Measurements from ENCODE around the gene MYL7.

GRCh38 chr7:44104860-44105771 is 36.0 kb downstream of the MYL7 start:
- TF ChIP-seq PHB2 (IDR thresholded peaks at IDR 0.05; ENCODE audit: partially characterized antibody) (no peak), CEBPB (IDR thresholded peaks at IDR 0.05; ENCODE audit: borderline replicate concordance, low read depth, low read length) (peak; percentile 17; the same call in 1 of the 2 replicates), LBX2 (CRISPR knock-in tag; IDR thresholded peaks at IDR 0.05; ENCODE audit: borderline replicate concordance) (no peak), TBL1XR1 (IDR thresholded peaks at IDR 0.05; ENCODE audit: borderline replicate concordance, low read length, partially characterized antibody) (no peak), BHLHE40 (IDR thresholded peaks at IDR 0.05; ENCODE audit: low read length) (no peak)
